OCI-LY7 (cell line): Measurements from ENCODE around the gene RPL31.

ENCODE experiments used
- CTCF ChIP-seq: fragments of 200-600 bp; sonication (generic); conservative IDR thresholded peaks from 2 replicates; pipeline ENCODE4 v1.5.1; 2014; ENCODE audit warnings: mild to moderate bottlenecking, antibody characterized with exemption, low read length, moderate library complexity, mixed read lengths
- EZH2phosphoT487 ChIP-seq: fragments of 200-600 bp; sonication (generic); IDR thresholded peaks from 2 replicates; pipeline ENCODE4 v1.6.1; 2018; ENCODE audit warnings: low read depth, borderline replicate concordance, mild to moderate bottlenecking, mixed run types, antibody characterized with exemption, low read length, moderate library complexity, mixed read lengths

- TF ChIP-seq EZH2phosphoT487 (no peak), CTCF (no peak)
Measured at GRCh38 chr2:101018934-101019333, 16.8 kb downstream of the RPL31 start.
